ENCODE results near the gene RTF1. TPM values are rescaled to one million over a fixed set of nuclear protein-coding genes. Genes with fewer than 3 reads are reported as not detected.
A peak's percentile ranks its signal among the peaks of the same experiment; 100 is the strongest.
"Not testable (repeated sequence)": the region's sequence is repeated elsewhere in the genome, so short reads cannot be mapped to it uniquely, and the experiment has no call there.

RTF1 gene
- total and polyA plus RNA-seq, 2 donors, result 30.5 to 34.0 TPM

DNA sequence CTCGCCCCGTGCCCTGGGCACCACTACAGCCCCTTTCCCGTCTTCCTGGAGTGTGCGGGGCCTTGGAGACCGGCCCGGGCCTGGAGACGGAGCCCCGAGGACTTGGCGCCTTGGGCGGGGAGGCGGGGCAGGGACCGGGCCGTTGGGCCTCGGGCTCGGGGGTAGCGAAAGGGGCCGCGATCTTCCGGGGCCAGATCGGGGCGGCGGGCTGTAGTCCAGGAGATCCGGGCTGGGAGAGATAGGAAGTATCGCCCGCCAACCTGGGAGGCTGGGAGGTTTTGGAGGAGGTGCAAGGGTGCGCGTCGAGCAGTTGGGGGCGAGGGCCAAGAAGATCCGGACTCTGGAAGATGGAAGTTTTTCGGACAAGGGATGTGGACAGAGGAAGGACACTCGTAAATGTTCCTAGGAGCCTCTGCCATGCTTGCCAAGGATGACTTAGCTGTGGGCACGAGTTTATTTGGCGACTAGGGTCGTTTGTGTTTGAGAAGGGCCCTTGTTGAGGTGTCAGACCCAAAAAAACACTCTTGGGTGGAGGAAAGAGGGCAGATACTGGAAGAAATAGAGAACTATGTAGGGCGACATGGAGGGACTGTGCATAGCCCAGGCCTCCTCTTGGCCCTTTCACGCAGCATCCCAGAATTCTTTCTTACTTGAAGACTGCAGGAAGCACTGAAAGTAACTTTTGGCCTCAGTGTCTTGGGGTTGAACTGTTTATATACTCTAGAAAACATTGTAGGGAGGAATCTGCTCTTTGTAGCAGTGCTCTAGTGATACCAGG, 712 bp downstream of the RTF1 start:
- H3K4me3 ChIP-seq (ENCODE audit: low read depth, low read length), result peak overlapping the region; percentile 89
- DNase-seq (ENCODE audit: extremely low spot score), result no peak
- no peaks in the 10 kb centered on the region for H3K4me1 ChIP-seq (ENCODE audit: insufficient read depth)
- no peaks in the 10 kb centered on the region for H3K36me3 ChIP-seq (ENCODE audit: insufficient read depth)
- WGBS, result under 1% methylated on average over 37 of the region's 37 CpGs
- H3K27ac ChIP-seq (ENCODE audit: low read depth), result peak overlapping the region; percentile 76

DNA sequence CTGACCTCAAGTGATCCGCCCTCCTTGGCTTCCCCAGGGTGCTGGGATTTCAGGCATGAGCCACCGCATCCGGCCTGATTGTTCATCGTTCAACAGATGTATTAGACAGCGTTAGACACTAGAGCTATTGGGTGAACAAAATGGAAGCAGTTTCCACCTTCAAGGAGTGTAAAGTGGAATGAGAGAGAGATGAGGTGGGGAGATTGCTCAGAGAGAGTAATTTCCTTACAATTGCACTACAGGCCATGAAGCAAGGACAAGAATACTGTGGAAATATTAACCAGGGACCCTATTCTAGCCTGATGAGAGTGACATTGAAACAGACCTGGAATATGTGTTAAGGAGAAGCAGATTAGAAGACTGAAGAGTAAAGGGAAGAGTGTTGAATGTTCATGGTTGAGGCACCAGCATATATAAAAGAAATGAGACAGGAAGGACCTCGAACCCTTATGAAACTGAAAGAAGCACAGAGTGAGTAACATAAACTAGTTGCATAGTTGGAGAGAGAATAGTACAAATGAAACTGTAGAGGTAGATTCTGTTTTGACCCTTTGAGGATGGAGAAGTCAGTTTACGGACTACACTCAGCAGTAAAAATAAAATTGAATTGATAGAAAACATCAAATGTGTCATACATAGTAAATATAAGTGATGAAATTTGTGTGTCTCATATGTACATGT, 7.2 kb downstream of the RTF1 start:
- no peak overlapping the region for H3K27ac ChIP-seq (ENCODE audit: low read depth)
- DNase-seq (ENCODE audit: extremely low spot score), result no peak
- 93% methylated on average over 7 of the region's 7 CpGs for WGBS
- no peak overlapping the region for H3K4me3 ChIP-seq (ENCODE audit: low read depth, low read length)
- peaks cover 4% of the 10 kb centered on the region for H3K36me3 ChIP-seq (ENCODE audit: insufficient read depth)
- no peaks in the 10 kb centered on the region for H3K4me1 ChIP-seq (ENCODE audit: insufficient read depth)

DNA sequence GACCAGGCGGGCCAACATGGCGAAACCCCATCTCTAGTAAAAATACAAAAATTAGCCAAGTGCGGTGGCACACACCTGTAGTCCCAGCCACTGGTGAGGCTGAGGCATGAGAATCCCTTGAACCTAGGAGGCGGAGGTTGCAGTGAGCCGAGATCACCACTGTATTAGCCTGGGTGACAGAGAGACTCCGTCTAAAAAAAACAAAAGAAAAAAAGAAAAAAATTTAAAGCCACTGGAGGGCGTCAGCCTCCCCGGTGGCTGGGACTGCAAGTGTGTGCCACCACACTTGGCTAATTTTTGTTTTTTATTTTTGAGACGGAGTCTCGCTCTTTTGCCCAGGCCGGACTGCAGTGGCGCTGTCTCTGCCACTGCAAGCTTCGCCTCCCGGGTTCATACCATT, 7.9 kb downstream of the RTF1 start:
- H3K27ac ChIP-seq (ENCODE audit: low read depth), result no peak overlapping the region
- peaks cover 4% of the 10 kb centered on the region for H3K36me3 ChIP-seq (ENCODE audit: insufficient read depth)
- no peak for DNase-seq (ENCODE audit: extremely low spot score)
- H3K4me3 ChIP-seq (ENCODE audit: low read depth, low read length), result no peak overlapping the region
- no peaks in the 10 kb centered on the region for H3K4me1 ChIP-seq (ENCODE audit: insufficient read depth)
- WGBS, result 95% methylated on average over 14 of the region's 14 CpGs

DNA sequence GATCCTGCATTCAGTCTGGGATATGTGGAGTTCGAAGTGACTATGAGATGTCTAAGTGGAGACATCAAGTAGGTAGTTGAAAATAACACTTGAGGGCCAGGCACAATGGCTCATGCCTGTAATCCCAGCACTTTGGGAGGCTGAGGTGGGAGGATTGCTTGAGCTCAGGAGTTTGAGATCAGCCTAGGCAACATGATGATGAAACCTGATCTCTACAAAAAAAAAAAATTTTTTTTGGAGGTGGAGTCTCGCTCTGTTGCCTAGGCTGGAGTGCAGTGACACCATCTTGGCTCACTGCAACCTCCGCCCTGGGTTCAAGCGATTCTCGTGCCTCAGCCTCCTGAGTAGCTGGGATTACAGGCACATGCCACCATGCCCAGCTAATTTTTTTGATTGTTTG, 9.0 kb downstream of the RTF1 start:
- DNase-seq (ENCODE audit: extremely low spot score); H3K27ac ChIP-seq (ENCODE audit: low read depth); H3K36me3 ChIP-seq (ENCODE audit: insufficient read depth); H3K4me1 ChIP-seq (ENCODE audit: insufficient read depth); H3K4me3 ChIP-seq (ENCODE audit: low read depth, low read length): not testable (repeated sequence)
- WGBS, result 97% methylated on average over 5 of the region's 5 CpGs

DNA sequence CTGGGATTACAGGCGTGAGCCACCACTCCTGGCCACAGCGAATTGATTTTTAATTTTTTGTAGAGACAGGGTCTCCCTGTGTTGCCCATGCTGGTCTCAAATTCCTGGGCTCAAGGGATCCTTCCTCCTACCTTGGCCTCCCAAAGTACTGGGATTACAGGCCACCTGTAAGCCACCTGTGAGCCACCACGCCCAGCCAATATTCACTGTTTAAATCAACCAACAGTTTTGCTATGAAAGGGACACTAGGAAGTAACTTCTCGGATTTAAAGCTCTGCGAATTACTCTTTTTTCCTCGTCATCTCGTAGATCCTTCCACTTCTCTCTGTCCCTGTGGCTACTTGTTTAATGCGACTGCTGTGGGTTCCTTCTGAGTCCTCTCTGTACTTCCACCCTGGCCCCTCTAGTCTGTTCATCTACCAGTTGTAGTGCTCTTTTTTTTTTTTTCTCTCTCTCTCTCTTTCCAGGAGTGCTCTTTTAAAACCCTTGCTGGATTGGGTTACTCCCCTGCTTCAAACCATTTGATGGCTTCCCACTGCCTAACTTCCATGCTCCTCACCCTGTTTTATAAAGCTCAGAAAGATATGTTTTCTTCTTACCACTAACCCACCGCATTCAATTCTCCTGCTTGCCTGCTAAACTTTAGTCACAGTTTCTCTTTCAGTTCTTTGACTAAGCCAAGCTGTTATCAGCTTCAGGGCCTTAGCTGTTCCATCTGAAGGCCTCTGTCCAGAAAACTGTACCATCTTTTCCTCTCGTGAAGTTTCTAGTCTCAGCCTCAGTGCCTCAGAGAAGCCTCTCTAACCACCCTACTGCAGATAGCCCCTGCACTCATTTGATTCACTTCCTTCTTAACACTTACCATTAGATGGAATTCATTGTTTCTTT, 12.4 kb downstream of the RTF1 start:
- H3K36me3 ChIP-seq (ENCODE audit: insufficient read depth), result peaks cover 3% of the 10 kb centered on the region
- 85% methylated on average over 10 of the region's 10 CpGs for WGBS
- DNase-seq (ENCODE audit: extremely low spot score), result no peak

DNA sequence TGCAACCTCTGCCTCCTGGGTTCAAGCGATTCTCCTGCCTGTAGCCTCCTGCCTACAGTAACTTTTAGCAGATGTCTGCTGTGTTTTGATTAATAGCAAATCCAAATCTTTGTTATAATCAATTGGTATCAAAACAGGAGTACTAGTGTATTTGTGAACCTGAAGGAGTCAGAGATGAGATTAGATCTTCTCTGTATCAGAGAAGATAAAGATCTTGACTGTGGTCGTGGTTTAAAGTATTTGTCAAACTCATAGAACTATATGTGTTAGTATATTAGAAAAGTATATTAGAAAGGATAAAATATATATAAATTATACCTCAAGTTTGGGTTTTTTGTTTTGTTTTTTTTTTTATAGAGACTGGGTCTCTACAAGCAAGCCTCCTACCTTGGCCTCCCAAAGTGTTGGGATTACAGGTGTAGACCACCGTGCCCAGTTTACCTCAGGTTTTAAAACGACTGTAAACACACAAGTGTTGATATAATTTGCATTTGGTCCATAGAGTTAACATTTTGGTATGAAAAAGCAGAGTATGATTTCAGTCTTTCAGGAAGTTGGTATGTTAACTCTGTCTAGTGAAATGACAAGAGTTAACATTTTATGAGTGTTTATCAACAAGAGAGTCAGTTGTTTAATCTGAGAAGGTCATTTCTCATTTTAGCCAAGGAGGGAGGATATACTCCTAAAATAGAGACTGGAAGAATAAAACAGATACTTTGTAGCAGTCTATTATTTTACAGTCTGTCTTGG, 18.3 kb downstream of the RTF1 start:
- WGBS, result 58% methylated on average over 4 of the region's 4 CpGs

More for the DNA sequence above, 12.4 kb downstream of the RTF1 start:
- Histone ChIP-seq H3K4me3 (ENCODE audit: low read depth, low read length) (no peak overlapping the region), H3K27ac (ENCODE audit: low read depth) (no peak overlapping the region), H3K4me1 (ENCODE audit: insufficient read depth) (no peaks in the 10 kb centered on the region)

DNA sequence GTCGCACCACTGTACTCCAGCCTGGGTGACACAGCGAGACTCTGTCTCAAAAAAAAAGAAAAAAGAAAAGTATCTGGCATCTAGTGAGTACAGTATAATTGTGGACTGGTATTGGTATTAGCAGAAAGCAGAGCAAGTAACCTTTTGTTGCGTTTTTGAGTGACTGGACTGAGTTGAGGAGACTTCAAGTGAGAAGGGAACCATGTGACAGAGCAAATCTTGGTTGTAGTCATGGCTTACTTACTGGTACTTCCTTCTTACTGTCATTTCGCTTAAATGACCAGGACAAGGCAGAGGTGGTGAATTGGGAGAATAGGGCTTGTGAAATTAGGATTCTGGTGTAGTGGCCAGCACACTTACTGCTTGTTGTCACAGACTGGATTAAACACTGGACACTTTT, 20.6 kb downstream of the RTF1 start:
- DNase-seq (ENCODE audit: extremely low spot score), result no peak
- H3K36me3 ChIP-seq (ENCODE audit: insufficient read depth), result peaks cover 2% of the 10 kb centered on the region
- H3K4me1 ChIP-seq (ENCODE audit: insufficient read depth), result no peaks in the 10 kb centered on the region
- H3K27ac ChIP-seq (ENCODE audit: low read depth), result no peak overlapping the region
- no peak overlapping the region for H3K4me3 ChIP-seq (ENCODE audit: low read depth, low read length)
- 95% methylated on average over 4 of the region's 4 CpGs for WGBS

More for the DNA sequence above, 18.3 kb downstream of the RTF1 start:
- H3K4me1 ChIP-seq (ENCODE audit: insufficient read depth), result no peaks in the 10 kb centered on the region
- H3K27ac ChIP-seq (ENCODE audit: low read depth), result no peak overlapping the region
- H3K4me3 ChIP-seq (ENCODE audit: low read depth, low read length), result no peak overlapping the region
- DNase-seq (ENCODE audit: extremely low spot score), result no peak
- H3K36me3 ChIP-seq (ENCODE audit: insufficient read depth), result peaks cover 4% of the 10 kb centered on the region

DNA sequence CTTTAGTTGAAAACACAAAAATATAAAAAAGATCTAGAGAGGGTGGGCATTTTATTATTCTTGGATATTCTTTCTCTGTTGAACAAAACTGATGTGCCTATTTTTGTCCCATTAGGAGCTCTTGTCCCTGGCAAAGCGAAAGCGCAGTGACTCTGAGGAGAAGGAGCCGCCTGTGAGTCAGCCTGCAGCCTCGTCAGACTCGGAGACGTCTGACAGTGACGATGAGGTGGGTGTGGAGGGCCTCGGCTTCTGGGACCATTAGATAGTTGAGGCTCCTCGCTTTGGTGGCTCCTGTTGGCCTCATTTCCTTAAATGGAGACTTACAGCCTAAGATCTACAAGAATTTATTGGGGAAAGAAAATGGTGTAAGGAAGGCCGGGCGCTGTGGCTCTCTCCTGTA, 21.3 kb downstream of the RTF1 start:
- Histone ChIP-seq H3K4me1 (ENCODE audit: insufficient read depth) (no peaks in the 10 kb centered on the region), H3K36me3 (ENCODE audit: insufficient read depth) (peaks cover 2% of the 10 kb centered on the region), H3K4me3 (ENCODE audit: low read depth, low read length) (no peak overlapping the region), H3K27ac (ENCODE audit: low read depth) (no peak overlapping the region)
- DNase-seq (ENCODE audit: extremely low spot score), result no peak
- WGBS, result 92% methylated on average over 11 of the region's 11 CpGs

DNA sequence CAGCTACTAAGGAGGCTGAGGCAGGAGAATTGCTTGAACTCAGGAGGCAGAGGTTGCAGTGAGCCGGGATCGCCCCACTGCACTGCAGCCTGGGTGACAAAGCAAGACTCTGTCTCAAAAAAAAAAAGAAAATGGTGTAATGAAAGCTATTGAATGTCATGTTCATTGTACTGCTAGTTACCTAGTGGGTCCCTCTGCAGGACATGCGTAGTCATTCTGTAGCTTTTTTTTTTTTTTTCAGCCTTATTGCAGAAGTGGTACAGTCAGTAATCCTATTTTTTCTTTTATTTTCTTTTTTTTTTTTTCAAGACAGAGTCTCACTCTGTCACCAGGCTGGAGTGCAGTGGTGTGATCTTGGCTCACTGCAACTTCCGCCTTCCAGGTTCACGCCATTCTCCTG, 21.9 kb downstream of the RTF1 start:
- not testable (repeated sequence) for H3K36me3 ChIP-seq (ENCODE audit: insufficient read depth); H3K4me3 ChIP-seq (ENCODE audit: low read depth, low read length); H3K27ac ChIP-seq (ENCODE audit: low read depth); DNase-seq (ENCODE audit: extremely low spot score); H3K4me1 ChIP-seq (ENCODE audit: insufficient read depth)
- WGBS, result 95% methylated on average over 5 of the region's 5 CpGs

DNA sequence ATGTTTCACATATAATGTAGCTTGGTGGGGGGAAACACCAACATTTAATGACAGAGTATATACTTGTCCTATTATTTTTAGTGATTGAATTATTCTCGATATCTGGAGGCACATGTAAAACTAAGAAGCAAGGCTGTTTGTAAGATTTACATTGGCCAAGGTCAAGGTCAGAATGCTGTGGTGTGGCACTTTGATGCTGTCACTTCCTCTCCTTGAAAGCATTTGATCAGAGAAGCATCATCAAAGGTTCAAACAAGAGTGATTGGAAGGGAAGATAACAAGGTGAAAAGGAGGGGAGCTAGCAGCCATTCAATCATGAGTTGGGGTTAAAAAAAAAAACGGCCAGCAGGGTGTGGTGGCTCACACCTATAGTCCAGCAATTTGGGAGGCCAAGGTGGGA, 26.4 kb downstream of the RTF1 start:
- no peak for DNase-seq (ENCODE audit: extremely low spot score)
- H3K4me3 ChIP-seq (ENCODE audit: low read depth, low read length), result no peak overlapping the region
- WGBS, result 84% methylated on average over 2 of the region's 2 CpGs
- no peaks in the 10 kb centered on the region for H3K4me1 ChIP-seq (ENCODE audit: insufficient read depth)
- H3K36me3 ChIP-seq (ENCODE audit: insufficient read depth), result peaks cover 2% of the 10 kb centered on the region
- no peak overlapping the region for H3K27ac ChIP-seq (ENCODE audit: low read depth)

DNA sequence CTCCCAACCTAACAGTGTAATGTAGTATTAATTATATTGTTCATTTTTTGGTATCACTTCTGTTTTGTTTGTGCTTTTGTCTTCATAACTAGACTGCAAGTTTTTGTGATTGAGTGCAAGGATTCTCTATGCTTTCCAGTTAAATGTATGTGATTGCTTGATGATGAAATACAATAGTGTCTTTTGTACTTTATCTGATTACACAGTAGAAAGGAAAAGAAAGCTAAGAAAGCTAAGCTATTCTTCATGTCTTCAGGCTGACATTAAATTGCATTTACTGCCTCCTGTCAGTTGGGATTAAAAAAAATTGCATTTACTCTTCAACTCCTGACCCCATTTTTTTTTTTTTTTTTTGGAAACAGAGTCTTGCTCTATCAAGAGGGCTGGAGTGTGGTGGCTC, 28.5 kb downstream of the RTF1 start:
- Histone ChIP-seq H3K4me3 (ENCODE audit: low read depth, low read length) (no peak overlapping the region), H3K27ac (ENCODE audit: low read depth) (no peak overlapping the region), H3K36me3 (ENCODE audit: insufficient read depth) (no peaks in the 10 kb centered on the region), H3K4me1 (ENCODE audit: insufficient read depth) (no peaks in the 10 kb centered on the region)
- no peak for DNase-seq (ENCODE audit: extremely low spot score)

DNA sequence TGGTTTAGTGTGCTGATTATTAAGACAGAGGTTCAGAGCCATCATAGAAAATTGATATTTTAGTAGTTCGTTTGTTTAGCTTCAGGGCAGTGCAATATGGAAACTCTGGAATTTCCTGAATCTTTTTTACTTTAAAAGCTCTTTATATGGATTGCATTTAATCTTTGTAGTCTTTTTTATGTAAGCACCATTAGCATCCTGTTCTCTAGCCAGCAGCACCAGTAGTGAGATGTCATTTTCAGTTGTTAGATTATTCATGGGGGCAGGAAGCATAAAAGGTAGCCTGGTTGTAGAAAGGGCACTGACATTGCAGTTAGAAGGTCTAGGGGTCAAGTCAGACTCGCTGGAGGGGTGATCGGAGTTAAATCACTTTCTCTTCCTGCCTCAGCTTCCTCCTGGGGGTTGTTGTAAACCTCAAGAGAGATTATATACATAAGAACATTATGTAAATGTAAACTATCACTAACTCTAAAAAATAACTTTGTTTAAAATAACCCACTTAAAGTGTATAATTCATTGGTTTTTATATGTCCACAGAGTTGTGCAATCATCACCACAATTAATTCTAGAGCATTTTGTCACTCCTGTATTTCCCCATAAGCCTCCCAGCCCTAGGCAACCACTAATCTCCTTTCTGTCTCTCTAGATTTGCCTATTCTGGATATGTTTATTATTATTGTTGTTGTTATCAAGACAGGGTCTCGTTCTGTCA, 45.3 kb downstream of the RTF1 start:
- Histone ChIP-seq H3K4me1 (ENCODE audit: insufficient read depth) (no peaks in the 10 kb centered on the region), H3K36me3 (ENCODE audit: insufficient read depth) (peaks cover 8% of the 10 kb centered on the region), H3K27ac (ENCODE audit: low read depth) (no peak overlapping the region), H3K4me3 (ENCODE audit: low read depth, low read length) (no peak overlapping the region)
- WGBS, result 78% methylated on average over 4 of the region's 4 CpGs
- no peak for DNase-seq (ENCODE audit: extremely low spot score)
